BJ (cell line): ENCODE measurements around the gene ACER1. TPM values are rescaled to one million over a fixed set of nuclear protein-coding genes. Genes with fewer than 3 reads are reported as not detected.

Source experiments
- CTCF ChIA-PET: fragments of 350-600 bp; formaldehyde crosslinking; extraction: SDS; loops from one replicate; lab custom pipeline; 2021; ENCODE audit warnings: antibody characterized with exemption, inconsistent platforms; lab: Yijun Ruan, JAX
- POLR2A ChIA-PET: fragments of 300-600 bp; sonication (Branson Sonifier 250); formaldehyde crosslinking; extraction: SDS; loops from one replicate; lab custom pipeline; 2021; ENCODE audit warnings: antibody characterized with exemption; lab: Charles Lee
- DNase-seq: peaks from one replicate; pipeline ENCODE4 v3.0.0-alpha.2; 2011; ENCODE audit warnings: low read depth
- H3K27me3 ChIP-seq: 2 replicates; pipeline ENCODE4 v1.6.0; 2011; ENCODE audit warnings: low read length; ENCODE audit not compliant: control insufficient read depth, insufficient read depth
- H3K36me3 ChIP-seq: 2 replicates; pipeline ENCODE4 v1.5.1; 2011; ENCODE audit warnings: low read length; ENCODE audit not compliant: control insufficient read depth, insufficient read depth
- H3K4me3 ChIP-seq: 2 replicates; pipeline ENCODE4 v1.5.1; 2011; ENCODE audit warnings: low read depth, mild to moderate bottlenecking, control low read depth, low read length
- polyA plus RNA-seq: library from polyadenylated mRNA; depleted of rRNA; stranded (reverse); fragments of >200 nt; gene quantifications from 2 replicates; pipeline ENCODE4 v1.2.3, GENCODE V29; 2011; rRNA removed
- TF ChIP-seq, protein P1 (sequence below): IDR thresholded peaks from 2 replicates; pipeline ENCODE4 v1.5.1; 2011; ENCODE audit warnings: low read depth, mild to moderate bottlenecking, control low read depth, inconsistent platforms, low read length, moderate library complexity; ENCODE audit not compliant: insufficient read depth

ACER1 gene
- polyA plus RNA-seq, 1 experiment: 0.10 TPM

GRCh38 chr19:6260912-6261650 lies 72.3 kb downstream of the ACER1 start:
- TF ChIP-seq, protein P1, sequence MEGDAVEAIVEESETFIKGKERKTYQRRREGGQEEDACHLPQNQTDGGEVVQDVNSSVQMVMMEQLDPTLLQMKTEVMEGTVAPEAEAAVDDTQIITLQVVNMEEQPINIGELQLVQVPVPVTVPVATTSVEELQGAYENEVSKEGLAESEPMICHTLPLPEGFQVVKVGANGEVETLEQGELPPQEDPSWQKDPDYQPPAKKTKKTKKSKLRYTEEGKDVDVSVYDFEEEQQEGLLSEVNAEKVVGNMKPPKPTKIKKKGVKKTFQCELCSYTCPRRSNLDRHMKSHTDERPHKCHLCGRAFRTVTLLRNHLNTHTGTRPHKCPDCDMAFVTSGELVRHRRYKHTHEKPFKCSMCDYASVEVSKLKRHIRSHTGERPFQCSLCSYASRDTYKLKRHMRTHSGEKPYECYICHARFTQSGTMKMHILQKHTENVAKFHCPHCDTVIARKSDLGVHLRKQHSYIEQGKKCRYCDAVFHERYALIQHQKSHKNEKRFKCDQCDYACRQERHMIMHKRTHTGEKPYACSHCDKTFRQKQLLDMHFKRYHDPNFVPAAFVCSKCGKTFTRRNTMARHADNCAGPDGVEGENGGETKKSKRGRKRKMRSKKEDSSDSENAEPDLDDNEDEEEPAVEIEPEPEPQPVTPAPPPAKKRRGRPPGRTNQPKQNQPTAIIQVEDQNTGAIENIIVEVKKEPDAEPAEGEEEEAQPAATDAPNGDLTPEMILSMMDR: peak; percentile 66
- ChIA-PET POLR2A (no interaction called here), CTCF (interaction anchor here (0.8 to 2.7 kb wide), 7 partner anchors 10 to 43 kb away, joined by 3 to 13 read pairs (median 3); no protein-coding TSS in a partner anchor)
- Histone ChIP-seq H3K4me3 (no peak overlapping the region), H3K36me3 (peaks cover 25% of the 10 kb centered on the region), H3K27me3 (no peaks in the 10 kb centered on the region)
- DNase-seq: no peak

DNA sequence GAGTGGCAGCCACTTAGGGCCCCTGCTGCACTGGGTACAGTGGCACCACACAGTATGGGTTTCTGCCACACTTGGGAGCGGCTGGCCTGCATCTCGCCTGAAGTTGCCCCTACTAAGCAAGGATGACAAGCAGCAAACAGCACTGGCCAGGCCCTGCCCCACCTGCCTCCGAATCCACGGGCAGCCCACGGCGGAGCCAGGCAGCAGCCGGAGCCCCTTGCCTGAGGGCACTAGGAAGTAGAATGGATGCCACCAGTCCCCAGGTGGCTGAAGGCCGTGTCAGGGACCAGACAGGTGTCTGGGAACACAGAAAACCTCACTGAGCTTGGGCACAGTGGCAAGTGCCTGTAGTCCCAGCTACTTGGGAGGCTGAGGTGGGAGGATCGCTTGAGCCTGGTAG lies 73.0 kb downstream of the ACER1 start:
- Histone ChIP-seq H3K36me3 (peaks cover 25% of the 10 kb centered on the region), H3K4me3 (no peak overlapping the region), H3K27me3 (no peaks in the 10 kb centered on the region)
- ChIA-PET POLR2A (no interaction called here), CTCF (interaction anchor here (0.8 to 2.7 kb wide), 7 partner anchors 11 to 42 kb away, joined by 3 to 13 read pairs (median 5); no protein-coding TSS in a partner anchor)
- TF ChIP-seq, protein P1: no peak
- no peak for DNase-seq

GRCh38 chr19:6259312-6259861 lies 74.0 kb downstream of the ACER1 start:
- ChIA-PET POLR2A (no interaction called here), CTCF (interaction anchor here (1.7 to 2.7 kb wide), 3 partner anchors 12 to 41 kb away, joined by 6 to 13 read pairs (median 6); no protein-coding TSS in a partner anchor)
- no peak overlapping the region for H3K4me3 ChIP-seq
- no peak for DNase-seq
- peaks cover 25% of the 10 kb centered on the region for H3K36me3 ChIP-seq
- TF ChIP-seq, protein P1: no peak
- no peaks in the 10 kb centered on the region for H3K27me3 ChIP-seq

- Histone ChIP-seq H3K27me3 (no peaks in the 10 kb centered on the region), H3K4me3 (no peak overlapping the region), H3K36me3 (peaks cover 28% of the 10 kb centered on the region)
- ChIA-PET POLR2A (no interaction called here), CTCF (interaction anchor here (1.3 to 1.8 kb wide), 3 partner anchors 11 to 40 kb away, joined by 4 to 6 read pairs (median 6); no protein-coding TSS in a partner anchor)
- TF ChIP-seq, protein P1: no peak
- no peak for DNase-seq
Measured at GRCh38 chr19:6258812-6259311, 74.5 kb downstream of the ACER1 start.

Other genes with a start within 250 kb of the ACER1 start
- gene RFX2, start 223.1 kb downstream of the ACER1 start, polyA plus RNA-seq: 4.9 and 5.7 TPM in 2 replicates
- gene ACSBG2, start 197.9 kb downstream of the ACER1 start, polyA plus RNA-seq: not detected in 2 replicates
- gene MLLT1, start 53.6 kb downstream of the ACER1 start, polyA plus RNA-seq: 19.0 and 28.1 TPM in 2 replicates
- gene CLPP, start 27.9 kb upstream of the ACER1 start, polyA plus RNA-seq: 45.9 and 69.9 TPM in 2 replicates
- 29.2 and 40.9 TPM in 2 replicates for gene ALKBH7, start 39.2 kb upstream of the ACER1 start, polyA plus RNA-seq
- 0.32 and 0.48 TPM in 2 replicates for gene PSPN, start 42.3 kb upstream of the ACER1 start, polyA plus RNA-seq
- 45.3 and 49.4 TPM in 2 replicates for gene GTF2F1, start 59.6 kb upstream of the ACER1 start, polyA plus RNA-seq
- 49.4 and 68.7 TPM in 2 replicates for gene KHSRP, start 91.2 kb upstream of the ACER1 start, polyA plus RNA-seq
- gene SLC25A41, start 100.2 kb upstream of the ACER1 start, polyA plus RNA-seq: 0.05 TPM in 1 of 2 replicates, not detected in the other
- gene SLC25A23, start 126.2 kb upstream of the ACER1 start, polyA plus RNA-seq: 6.3 and 7.4 TPM in 2 replicates
- not detected in 2 replicates for gene CRB3, start 130.7 kb upstream of the ACER1 start, polyA plus RNA-seq
- 0.07 TPM in 1 of 2 replicates, not detected in the other for gene DENND1C, start 148.2 kb upstream of the ACER1 start, polyA plus RNA-seq
- not detected in 2 replicates for gene TUBB4A, start 168.7 kb upstream of the ACER1 start, polyA plus RNA-seq
- gene TNFSF9, start 197.4 kb upstream of the ACER1 start, polyA plus RNA-seq: 0.11 and 0.26 TPM in 2 replicates